Tibial nerve (tissue), 4 donors: ENCODE measurements around the gene ZGPAT. TPM values are rescaled to one million over a fixed set of nuclear protein-coding genes. Genes with fewer than 3 reads are reported as not detected.

Source experiments
- DNase-seq, 2 donors: peaks; one replicate each; pipeline ENCODE4 v3.0.0-alpha.2; 2019; ENCODE audit warnings: low spot score in 2 of 2
- H3K27ac ChIP-seq, 4 donors: fragments of 200-600 bp; sonication (generic) in 3 of 4; one replicate each; pipeline ENCODE4 v1.5.1; 2017 to 2019; ENCODE audit warnings: mild to moderate bottlenecking in 1 of 4
- H3K27me3 ChIP-seq, 2 donors: fragments of 200-600 bp; sonication (generic) in 1 of 2; one replicate each; pipeline versions ENCODE4 v1.5.1 to v1.6.0; 2017 to 2019
- H3K36me3 ChIP-seq, 3 donors: fragments of 200-600 bp; sonication (generic); one replicate each; pipeline ENCODE4 v1.5.1; 2018 to 2019
- H3K4me1 ChIP-seq, 4 donors: fragments of 200-600 bp; sonication (generic) in 3 of 4; one replicate each; pipeline ENCODE4 v1.5.1; 2017 to 2019
- H3K4me3 ChIP-seq, 4 donors: fragments of 200-600 bp; sonication (generic) in 3 of 4; one replicate each; pipeline ENCODE4 v1.5.1; 2017 to 2019; ENCODE audit warnings: mild to moderate bottlenecking in 1 of 4, moderate library complexity in 1 of 4
- H3K9me3 ChIP-seq, 4 donors: fragments of 200-600 bp; sonication (generic) in 3 of 4; one replicate each; pipeline ENCODE4 v1.5.1; 2017 to 2019
- EP300 ChIP-seq, 2 donors: sonication (generic); formaldehyde crosslinking; IDR thresholded peaks; one replicate each; pipeline ENCODE4 v1.6.1; 2017; ENCODE audit warnings: antibody characterized with exemption in 2 of 2, mild to moderate bottlenecking in 1 of 2
- POLR2A ChIP-seq, 2 donors: fragments of 450-650 bp; IDR thresholded peaks; one replicate each; pipeline ENCODE4 v1.6.1; 2017; ENCODE audit warnings: antibody characterized with exemption in 2 of 2, mild to moderate bottlenecking in 2 of 2, moderate library complexity in 2 of 2
- WGBS, 2 donors: methylation state at CpG; one replicate each; pipeline ENCODE4 v1.1.5; 2018; 5-methylcytosine and 5-hydroxymethylcytosine counted together
- total RNA-seq, 4 donors: library from RNA; depleted of rRNA; stranded (reverse); fragments of >200 nt; gene quantifications; one replicate each; pipeline ENCODE4 v1.1.0, GENCODE V29; 2016
- TF ChIP-seq, protein P1 (sequence below), 5 experiments: fragments of 200-600 bp in 3 of 5; fragments of 450-650 bp in 2 of 5; sonication (generic) in 3 of 5; IDR thresholded peaks; one replicate each; pipeline ENCODE4 v1.5.1; 2016 to 2019; ENCODE audit warnings: antibody characterized with exemption in 5 of 5, mild to moderate bottlenecking in 3 of 5, moderate library complexity in 2 of 5

Gene ZGPAT
- total RNA-seq, 4 donors from 2014 or later: 27.5 to 70.8 (median 40.9) TPM

DNA sequence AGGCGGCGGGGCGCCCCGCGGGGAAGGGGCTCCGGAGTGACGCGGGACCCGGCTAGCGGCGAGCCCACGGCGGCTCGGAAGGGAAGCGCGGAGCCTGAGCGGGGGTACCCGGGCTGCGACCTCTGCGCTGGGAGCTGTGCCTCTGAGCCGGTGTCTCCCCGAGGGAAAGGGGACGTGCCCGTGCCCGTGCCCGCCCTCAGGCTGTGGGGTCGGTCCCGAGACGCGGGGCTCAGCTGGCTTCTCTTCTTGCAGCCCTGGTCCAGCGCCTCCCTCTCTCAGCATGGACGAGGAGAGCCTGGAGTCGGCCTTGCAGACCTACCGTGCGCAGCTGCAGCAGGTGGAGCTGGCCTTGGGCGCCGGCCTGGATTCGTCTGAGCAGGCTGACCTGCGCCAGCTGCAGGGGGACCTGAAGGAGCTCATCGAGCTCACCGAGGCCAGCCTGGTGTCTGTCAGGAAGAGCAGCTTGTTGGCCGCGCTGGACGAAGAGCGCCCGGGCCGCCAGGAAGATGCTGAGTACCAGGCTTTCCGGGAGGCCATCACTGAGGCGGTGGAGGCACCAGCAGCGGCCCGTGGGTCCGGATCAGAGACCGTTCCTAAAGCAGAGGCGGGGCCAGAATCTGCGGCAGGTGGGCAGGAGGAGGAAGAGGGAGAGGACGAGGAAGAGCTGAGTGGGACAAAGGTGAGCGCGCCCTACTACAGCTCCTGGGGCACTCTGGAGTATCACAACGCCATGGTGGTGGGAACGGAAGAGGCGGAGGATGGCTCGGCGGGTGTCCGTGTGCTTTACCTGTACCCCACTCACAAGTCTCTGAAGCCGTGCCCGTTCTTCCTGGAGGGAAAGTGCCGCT lies 686 bp downstream of the ZGPAT start:
- Histone ChIP-seq H3K36me3 (peaks cover 0 to 79% (median 5%) of the 10 kb centered on the region in 3 donors), H3K27me3 (no peaks in the 10 kb centered on the region), H3K4me3 (peak overlapping the region; percentile 71 to 96 (median 82)), H3K9me3 (peaks cover 0 to 6% (median 0%) of the 10 kb centered on the region in 4 donors), H3K27ac (peak overlapping the region; percentile 51 to 88 (median 86)), H3K4me1 (peaks cover 0 to 39% (median 26%) of the 10 kb centered on the region in 4 donors)
- TF ChIP-seq EP300 (IDR thresholded peaks at IDR 0.05) (no peak), POLR2A (IDR thresholded peaks at IDR 0.05) (no peak)
- TF ChIP-seq, protein P1, sequence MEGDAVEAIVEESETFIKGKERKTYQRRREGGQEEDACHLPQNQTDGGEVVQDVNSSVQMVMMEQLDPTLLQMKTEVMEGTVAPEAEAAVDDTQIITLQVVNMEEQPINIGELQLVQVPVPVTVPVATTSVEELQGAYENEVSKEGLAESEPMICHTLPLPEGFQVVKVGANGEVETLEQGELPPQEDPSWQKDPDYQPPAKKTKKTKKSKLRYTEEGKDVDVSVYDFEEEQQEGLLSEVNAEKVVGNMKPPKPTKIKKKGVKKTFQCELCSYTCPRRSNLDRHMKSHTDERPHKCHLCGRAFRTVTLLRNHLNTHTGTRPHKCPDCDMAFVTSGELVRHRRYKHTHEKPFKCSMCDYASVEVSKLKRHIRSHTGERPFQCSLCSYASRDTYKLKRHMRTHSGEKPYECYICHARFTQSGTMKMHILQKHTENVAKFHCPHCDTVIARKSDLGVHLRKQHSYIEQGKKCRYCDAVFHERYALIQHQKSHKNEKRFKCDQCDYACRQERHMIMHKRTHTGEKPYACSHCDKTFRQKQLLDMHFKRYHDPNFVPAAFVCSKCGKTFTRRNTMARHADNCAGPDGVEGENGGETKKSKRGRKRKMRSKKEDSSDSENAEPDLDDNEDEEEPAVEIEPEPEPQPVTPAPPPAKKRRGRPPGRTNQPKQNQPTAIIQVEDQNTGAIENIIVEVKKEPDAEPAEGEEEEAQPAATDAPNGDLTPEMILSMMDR (IDR thresholded peaks at IDR 0.05): no peak
- 35 to 36% methylated on average over 44 to 47 of the region's 67 CpGs for WGBS, 2 donors
- DNase-seq: no peak

- Histone ChIP-seq H3K4me1 (peaks cover 0 to 39% (median 26%) of the 10 kb centered on the region in 4 donors), H3K27me3 (no peaks in the 10 kb centered on the region), H3K9me3 (peaks cover 0 to 9% (median 0%) of the 10 kb centered on the region in 4 donors), H3K4me3 (peak overlapping the region in 1 of 4 donors; percentile 75), H3K36me3 (peaks cover 0 to 79% (median 5%) of the 10 kb centered on the region in 3 donors), H3K27ac (no peak overlapping the region)
- DNase-seq: no peak
- TF ChIP-seq POLR2A (IDR thresholded peaks at IDR 0.05): no peak
- no peak for TF ChIP-seq EP300 (IDR thresholded peaks at IDR 0.05)
- TF ChIP-seq, protein P1 (IDR thresholded peaks at IDR 0.05): no peak
- WGBS, 2 donors: 90% methylated on average over 15 to 17 of the region's 17 CpGs
Measured at GRCh38 chr20:63709149-63709527, 1.3 kb downstream of the ZGPAT start.

GRCh38 chr20:63711085-63711645 lies 3.3 kb downstream of the ZGPAT start:
- peaks cover 0 to 79% (median 5%) of the 10 kb centered on the region in 3 donors for H3K36me3 ChIP-seq
- DNase-seq: no peak
- 83 to 87% methylated on average over 12 of the region's 12 CpGs for WGBS, 2 donors

GRCh38 chr20:63712191-63712590 lies 4.4 kb downstream of the ZGPAT start:
- WGBS, 2 donors: 98 to 100% methylated on average over 1 of the region's 1 CpG
- Histone ChIP-seq H3K4me1 (peaks cover 0 to 22% (median 14%) of the 10 kb centered on the region in 4 donors), H3K27me3 (no peaks in the 10 kb centered on the region), H3K27ac (no peak overlapping the region), H3K9me3 (peaks cover 0 to 33% (median 7%) of the 10 kb centered on the region in 4 donors), H3K4me3 (no peak overlapping the region), H3K36me3 (peaks cover 0 to 86% (median 5%) of the 10 kb centered on the region in 3 donors)
- no peak for DNase-seq
- no peak for TF ChIP-seq EP300 (IDR thresholded peaks at IDR 0.05)
- TF ChIP-seq, protein P1 (IDR thresholded peaks at IDR 0.05): no peak

More at GRCh38 chr20:63711085-63711645, 3.3 kb downstream of the ZGPAT start:
- Histone ChIP-seq H3K27ac (no peak overlapping the region), H3K9me3 (peaks cover 0 to 29% (median 6%) of the 10 kb centered on the region in 4 donors), H3K4me1 (peaks cover 0 to 32% (median 23%) of the 10 kb centered on the region in 4 donors), H3K4me3 (no peak overlapping the region), H3K27me3 (no peaks in the 10 kb centered on the region)
- TF ChIP-seq POLR2A (IDR thresholded peaks at IDR 0.05) (no peak), EP300 (IDR thresholded peaks at IDR 0.05) (no peak)
- TF ChIP-seq, protein P1 (IDR thresholded peaks at IDR 0.05): no peak

DNA sequence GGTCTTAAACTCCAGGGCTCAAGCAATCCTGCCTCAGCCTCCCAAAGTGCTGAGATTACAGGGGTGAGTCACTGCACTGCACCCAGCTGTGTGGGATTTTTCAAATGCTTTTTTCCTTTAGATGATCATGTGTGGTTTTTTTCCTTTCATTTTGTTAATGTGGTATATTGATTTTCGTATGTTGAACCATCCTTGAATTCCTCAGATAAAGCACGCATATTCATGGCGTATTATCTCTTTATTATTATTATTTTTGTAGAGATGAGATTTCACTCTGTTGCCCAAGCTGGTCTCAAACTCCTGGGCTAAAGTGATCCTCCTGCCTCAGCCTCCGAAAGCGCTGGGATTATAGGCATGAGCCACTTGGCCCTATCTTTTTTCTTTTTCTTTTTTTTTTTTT lies 7.0 kb downstream of the ZGPAT start:
- WGBS, 2 donors: 98% methylated on average over 5 of the region's 5 CpGs
- no peak for TF ChIP-seq EP300 (IDR thresholded peaks at IDR 0.05)
- TF ChIP-seq, protein P1 (IDR thresholded peaks at IDR 0.05): no peak
- TF ChIP-seq POLR2A (IDR thresholded peaks at IDR 0.05): no peak

More for the DNA sequence above, 7.0 kb downstream of the ZGPAT start:
- Histone ChIP-seq H3K27ac (no peak overlapping the region), H3K4me1 (peaks cover 0 to 6% (median under 1%) of the 10 kb centered on the region in 4 donors), H3K36me3 (peaks cover 0 to 100% (median 5%) of the 10 kb centered on the region in 3 donors), H3K4me3 (no peak overlapping the region), H3K9me3 (peaks cover 0 to 50% (median 11%) of the 10 kb centered on the region in 4 donors), H3K27me3 (no peaks in the 10 kb centered on the region)
- no peak for DNase-seq
